Astrocyte (in vitro differentiated cells and primary cell): ENCODE measurements around the gene RDH16.

ENCODE experiments used
- EZH2 ChIP-seq: IDR thresholded peaks from 2 replicates; pipeline ENCODE4 v1.6.1; 2012; ENCODE audit warnings: mild to moderate bottlenecking, low read length, inconsistent platforms; ENCODE audit not compliant: insufficient read depth
- TF ChIP-seq, protein P1 (sequence below): IDR thresholded peaks from 2 replicates; pipeline ENCODE4 v1.5.1; 2011; ENCODE audit warnings: low read depth, mild to moderate bottlenecking, inconsistent platforms, low read length, moderate library complexity; ENCODE audit not compliant: insufficient read depth

DNA sequence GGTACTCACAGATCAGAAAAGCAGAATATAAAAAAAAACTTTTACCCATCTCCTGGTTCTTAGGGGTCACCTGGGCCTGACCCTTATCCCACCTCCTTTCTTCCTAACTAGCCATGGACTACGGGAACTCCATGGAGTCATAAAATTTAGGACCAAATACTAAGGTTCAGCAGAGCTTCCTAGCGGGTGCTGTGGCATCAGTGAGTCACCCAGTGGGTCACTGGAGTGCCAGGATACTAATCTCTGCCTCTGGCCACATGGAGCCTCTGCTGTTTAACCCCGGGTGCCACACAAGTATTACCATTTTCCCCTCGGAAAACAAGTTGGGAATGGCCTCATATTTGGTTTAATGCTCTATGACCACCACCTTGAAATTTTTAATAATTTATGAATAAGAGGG lies 42.0 kb upstream of the RDH16 start:
- TF ChIP-seq, protein P1, sequence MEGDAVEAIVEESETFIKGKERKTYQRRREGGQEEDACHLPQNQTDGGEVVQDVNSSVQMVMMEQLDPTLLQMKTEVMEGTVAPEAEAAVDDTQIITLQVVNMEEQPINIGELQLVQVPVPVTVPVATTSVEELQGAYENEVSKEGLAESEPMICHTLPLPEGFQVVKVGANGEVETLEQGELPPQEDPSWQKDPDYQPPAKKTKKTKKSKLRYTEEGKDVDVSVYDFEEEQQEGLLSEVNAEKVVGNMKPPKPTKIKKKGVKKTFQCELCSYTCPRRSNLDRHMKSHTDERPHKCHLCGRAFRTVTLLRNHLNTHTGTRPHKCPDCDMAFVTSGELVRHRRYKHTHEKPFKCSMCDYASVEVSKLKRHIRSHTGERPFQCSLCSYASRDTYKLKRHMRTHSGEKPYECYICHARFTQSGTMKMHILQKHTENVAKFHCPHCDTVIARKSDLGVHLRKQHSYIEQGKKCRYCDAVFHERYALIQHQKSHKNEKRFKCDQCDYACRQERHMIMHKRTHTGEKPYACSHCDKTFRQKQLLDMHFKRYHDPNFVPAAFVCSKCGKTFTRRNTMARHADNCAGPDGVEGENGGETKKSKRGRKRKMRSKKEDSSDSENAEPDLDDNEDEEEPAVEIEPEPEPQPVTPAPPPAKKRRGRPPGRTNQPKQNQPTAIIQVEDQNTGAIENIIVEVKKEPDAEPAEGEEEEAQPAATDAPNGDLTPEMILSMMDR, result no peak
- TF ChIP-seq EZH2, result no peak
